HepG2 (cell line): ENCODE measurements around the gene PROX1. TPM values are rescaled to one million over a fixed set of nuclear protein-coding genes. Genes with fewer than 3 reads are reported as not detected.

Source experiments
- ATAC-seq: fragments of 200-7000 bp; cut with Tn5 transposase; 3 replicates; pipeline ENCODE4 v1.9.1; 2020; ENCODE audit warnings: mild to moderate bottlenecking, moderate library complexity
- BruUV-seq: library from RNA; stranded (reverse); fragments of 400-500 nt; replicated peaks from 2 replicates; lab custom pipeline; 2021; lab: Mats Ljungman, UMichigan
- CTCF ChIA-PET: fragments of 300-600 bp; formaldehyde crosslinking; extraction: SDS; loops from one replicate; lab custom pipeline; 2021; ENCODE audit warnings: low total read pairs, inconsistent platforms, low intra/inter-chr PET ratio; lab: Yijun Ruan, JAX
- POLR2A ChIA-PET: fragments of 350-600 bp; sonication (Branson Sonifier 250); formaldehyde crosslinking; loops from one replicate; lab custom pipeline; 2020; ENCODE audit warnings: antibody characterized with exemption, inconsistent platforms; lab: Yijun Ruan, JAX
- DNase-seq: peaks from one replicate; pipeline ENCODE4 v3.0.0-alpha.2; 2015; ENCODE audit warnings: low spot score
- FAIRE-seq: peaks from 3 replicates; lab custom pipeline; 2011; peaks lifted over from hg19 to GRCh38; lab: Jason Lieb, UNC
- H2AFZ ChIP-seq: one replicate; pipeline ENCODE4 v1.6.1; 2011; ENCODE audit warnings: low read length, inconsistent platforms
- H3K27ac ChIP-seq: fragments of 300-600 bp; 3 replicates; pipeline ENCODE4 v1.8.0; 2011; ENCODE audit warnings: mixed run types, mild to moderate bottlenecking, mixed read lengths, low read length, inconsistent platforms; ENCODE audit not compliant: insufficient read depth; ENCODE audit errors: extremely low read length
- H3K27me3 ChIP-seq, 2 experiments: fragments of 200-600 bp in 1 of 2; 2 replicates in 1 of 2; 3 replicates in 1 of 2; pipeline versions ENCODE4 v1.6.0 to v1.8.0; 2011; ENCODE audit warnings: low read length in 2 of 2, mild to moderate bottlenecking in 2 of 2, moderate library complexity in 2 of 2, inconsistent platforms in 1 of 2; ENCODE audit not compliant: insufficient read depth in 2 of 2, control insufficient read depth in 1 of 2
- H3K36me3 ChIP-seq, 2 experiments: fragments of 200-600 bp in 1 of 2; replicated peaks in 1 of 2; 2 replicates in 1 of 2; 3 replicates in 1 of 2; pipeline versions ENCODE4 v1.5.1 to v1.8.0; 2011; ENCODE audit warnings: low read length in 2 of 2, inconsistent platforms in 1 of 2; ENCODE audit not compliant: insufficient read depth in 2 of 2, control insufficient read depth in 1 of 2
- H3K4me1 ChIP-seq: 2 replicates; pipeline ENCODE4 v1.5.1; 2012; ENCODE audit warnings: low read length, inconsistent platforms; ENCODE audit not compliant: insufficient read depth
- H3K4me2 ChIP-seq: 2 replicates; pipeline ENCODE4 v1.6.0; 2011; ENCODE audit warnings: low read depth, low read length, inconsistent platforms
- H3K4me3 ChIP-seq, 3 experiments: fragments of 200-600 bp in 1 of 3; sonication (generic), shearing (Covaris generic) in 1 of 3; replicated peaks in 1 of 3; 2 replicates each; pipeline ENCODE4 v1.5.1; 2011 to 2016; ENCODE audit warnings: low read length in 3 of 3, inconsistent platforms in 2 of 3, low read depth in 2 of 3, mild to moderate bottlenecking in 2 of 3, control low read depth in 1 of 3, mixed read lengths in 1 of 3; ENCODE audit not compliant: insufficient read depth in 1 of 3
- H3K79me2 ChIP-seq: one replicate; pipeline ENCODE4 v1.6.1; 2011; ENCODE audit warnings: low read length, inconsistent platforms; ENCODE audit not compliant: insufficient read depth
- H3K9ac ChIP-seq: 2 replicates; pipeline ENCODE4 v1.6.0; 2011; ENCODE audit warnings: mild to moderate bottlenecking, low read depth, low read length, inconsistent platforms; ENCODE audit not compliant: insufficient read depth
- H3K9me3 ChIP-seq: 2 replicates; pipeline ENCODE4 v1.5.1; 2012; ENCODE audit warnings: mild to moderate bottlenecking, low read length
- H4K20me1 ChIP-seq: 2 replicates; pipeline ENCODE4 v1.6.0; 2011; ENCODE audit warnings: inconsistent platforms, mild to moderate bottlenecking, low read length, moderate library complexity; ENCODE audit not compliant: insufficient read depth
- AGO2 ChIP-seq: fragments of 200-400 bp; formaldehyde crosslinking; optimal IDR thresholded peaks from 2 replicates; pipeline ENCODE3; 2017; ENCODE audit warnings: mild to moderate bottlenecking, low read depth, low read length, moderate library complexity
- ELF3 ChIP-seq: IDR thresholded peaks from 2 replicates; pipeline ENCODE4 v1.6.1; 2016; ENCODE audit warnings: missing genetic modification reagents, missing compliant biosample characterization
- FOXA1 ChIP-seq, 2 experiments: fragments of 450-650 bp in 1 of 2; sonication (generic) in 1 of 2; formaldehyde crosslinking in 1 of 2; IDR thresholded peaks; 2 replicates each; pipeline versions ENCODE4 v1.4.0 to v1.6.1; 2016 to 2020; ENCODE audit warnings: missing genetic modification reagents in 1 of 2
- TAF1 ChIP-seq: sonication (generic); formaldehyde crosslinking; IDR thresholded peaks from 2 replicates; pipeline ENCODE4 v1.4.0; 2020; ENCODE audit warnings: missing genetic modification reagents
- WGBS: methylation state at CpG from one replicate; pipeline ENCODE4 v1.1.6; 2017; ENCODE audit warnings: low lambda C conversion rate; 5-methylcytosine and 5-hydroxymethylcytosine counted together
- in situ Hi-C: cut with HindIII; loops from 2 replicates; pipeline ENCODE4 v1.10.0; 2017; ENCODE audit warnings: low pct_unique_long_range_greater_than_20kb; ENCODE audit not compliant: extremely low pct_ligation_motif_present
- intact Hi-C: fragments of 100-400 bp; cut with micrococcal nuclease; formaldehyde crosslinking; loops from one replicate; pipeline ENCODE4 v1.10.0; 2022; ENCODE audit not compliant: unreplicated experiment
- polyA plus RNA-seq, 8 experiments: library from polyadenylated mRNA; depleted of rRNA in 3 of 8; stranded (reverse) in 7 of 8; unstranded in 1 of 8; fragments of >200 nt; fragmentation: Illumina TruSeq in 4 of 8; extraction: Trizol in 4 of 8; gene quantifications; 2 replicates each; pipeline versions ENCODE4 v1.2.1 to v1.2.3, GENCODE V29; 2011 to 2016; ENCODE audit warnings: low read depth in 4 of 8, missing spikeins in 1 of 8, mixed read lengths in 1 of 8; ENCODE audit not compliant: insufficient read depth in 1 of 8
- total RNA-seq, 5 experiments: library from RNA; depleted of rRNA; stranded (reverse); fragments of >200 nt; fragmentation: Illumina TruSeq; extraction: Trizol; gene quantifications; 2 replicates each; pipeline ENCODE4 v1.2.3, GENCODE V29; 2016; ENCODE audit warnings: low read depth in 1 of 5
- TF ChIP-seq, protein P1 (sequence below): sonication (generic); formaldehyde crosslinking; IDR thresholded peaks from 2 replicates; pipeline ENCODE4 v1.9.0; 2021; ENCODE audit warnings: missing genetic modification reagents, borderline replicate concordance
- TF ChIP-seq, protein P2 (sequence below): sonication (generic); formaldehyde crosslinking; IDR thresholded peaks from 2 replicates; pipeline ENCODE4 v1.4.0; 2020; ENCODE audit warnings: missing genetic modification reagents, borderline replicate concordance

The PROX1 gene
- total and polyA plus RNA-seq, 2 of the 13 experiments (the other 11 are each of a cell fraction or from before 2014, with no cell fraction given), result 12.3 to 30.2 TPM

DNA sequence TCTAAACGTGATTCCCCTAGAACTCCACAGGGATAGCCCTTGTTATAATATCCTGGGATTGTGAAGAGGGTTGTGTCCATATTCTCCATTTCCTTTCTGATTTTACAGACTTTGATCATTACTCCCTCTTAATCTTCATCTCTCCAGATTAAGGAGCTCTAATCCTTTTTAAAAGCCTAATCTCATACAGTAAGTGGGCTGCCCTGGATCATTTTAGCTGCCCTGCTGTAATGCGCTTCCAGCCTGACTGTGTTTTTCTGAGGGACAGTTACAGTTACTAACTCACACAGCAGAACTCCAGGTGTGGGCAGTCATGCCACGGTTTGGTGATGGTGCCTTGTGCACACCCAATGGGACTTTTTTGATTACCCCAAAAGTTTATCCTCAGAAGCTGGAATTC lies 33.5 kb downstream of the PROX1 start:
- DNase-seq (no peak), FAIRE-seq (no peak), ATAC-seq (no peak)
- ChIA-PET POLR2A (interaction anchor here (1.5 to 1.8 kb wide), 3 partner anchors 23 to 32 kb away, joined by 3 to 4 read pairs (median 4); no protein-coding TSS in a partner anchor), CTCF (no interaction called here)
- Histone ChIP-seq H3K27ac (no peak overlapping the region), H2AFZ (no peak overlapping the region), H3K9me3 (no peaks in the 10 kb centered on the region), H3K27me3 (no peaks in the 10 kb centered on the region), H3K36me3 (peaks cover 16 to 88% of the 10 kb centered on the region in 2 experiments), H3K9ac (no peak overlapping the region), H3K4me2 (no peak overlapping the region), H3K4me3 (no peak overlapping the region), H4K20me1 (no peaks in the 10 kb centered on the region), H3K4me1 (peaks cover 91% of the 10 kb centered on the region), H3K79me2 (peaks cover 39% of the 10 kb centered on the region)
- intact Hi-C loops (no loop called here), in situ Hi-C loops (loop anchor here (25.0 kb wide), 1 partner anchor 91 kb away; no protein-coding TSS in a partner anchor)
- TSS peak; percentile 1 for BruUV-seq
- TF ChIP-seq FOXA1 (IDR thresholded peaks at IDR 0.05) (no peak), FOXA1 (CRISPR knock-in tag; IDR thresholded peaks at IDR 0.05) (no peak), AGO2 (peak; percentile 10), TAF1 (CRISPR knock-in tag) (no peak), ELF3 (CRISPR knock-in tag) (no peak)
- TF ChIP-seq, protein P1, sequence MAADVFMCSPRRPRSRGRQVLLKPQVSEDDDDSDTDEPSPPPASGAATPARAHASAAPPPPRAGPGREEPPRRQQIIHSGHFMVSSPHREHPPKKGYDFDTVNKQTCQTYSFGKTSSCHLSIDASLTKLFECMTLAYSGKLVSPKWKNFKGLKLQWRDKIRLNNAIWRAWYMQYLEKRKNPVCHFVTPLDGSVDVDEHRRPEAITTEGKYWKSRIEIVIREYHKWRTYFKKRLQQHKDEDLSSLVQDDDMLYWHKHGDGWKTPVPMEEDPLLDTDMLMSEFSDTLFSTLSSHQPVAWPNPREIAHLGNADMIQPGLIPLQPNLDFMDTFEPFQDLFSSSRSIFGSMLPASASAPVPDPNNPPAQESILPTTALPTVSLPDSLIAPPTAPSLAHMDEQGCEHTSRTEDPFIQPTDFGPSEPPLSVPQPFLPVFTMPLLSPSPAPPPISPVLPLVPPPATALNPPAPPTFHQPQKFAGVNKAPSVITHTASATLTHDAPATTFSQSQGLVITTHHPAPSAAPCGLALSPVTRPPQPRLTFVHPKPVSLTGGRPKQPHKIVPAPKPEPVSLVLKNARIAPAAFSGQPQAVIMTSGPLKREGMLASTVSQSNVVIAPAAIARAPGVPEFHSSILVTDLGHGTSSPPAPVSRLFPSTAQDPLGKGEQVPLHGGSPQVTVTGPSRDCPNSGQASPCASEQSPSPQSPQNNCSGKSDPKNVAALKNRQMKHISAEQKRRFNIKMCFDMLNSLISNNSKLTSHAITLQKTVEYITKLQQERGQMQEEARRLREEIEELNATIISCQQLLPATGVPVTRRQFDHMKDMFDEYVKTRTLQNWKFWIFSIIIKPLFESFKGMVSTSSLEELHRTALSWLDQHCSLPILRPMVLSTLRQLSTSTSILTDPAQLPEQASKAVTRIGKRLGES (CRISPR knock-in tag), result no peak
- TF ChIP-seq, protein P2, sequence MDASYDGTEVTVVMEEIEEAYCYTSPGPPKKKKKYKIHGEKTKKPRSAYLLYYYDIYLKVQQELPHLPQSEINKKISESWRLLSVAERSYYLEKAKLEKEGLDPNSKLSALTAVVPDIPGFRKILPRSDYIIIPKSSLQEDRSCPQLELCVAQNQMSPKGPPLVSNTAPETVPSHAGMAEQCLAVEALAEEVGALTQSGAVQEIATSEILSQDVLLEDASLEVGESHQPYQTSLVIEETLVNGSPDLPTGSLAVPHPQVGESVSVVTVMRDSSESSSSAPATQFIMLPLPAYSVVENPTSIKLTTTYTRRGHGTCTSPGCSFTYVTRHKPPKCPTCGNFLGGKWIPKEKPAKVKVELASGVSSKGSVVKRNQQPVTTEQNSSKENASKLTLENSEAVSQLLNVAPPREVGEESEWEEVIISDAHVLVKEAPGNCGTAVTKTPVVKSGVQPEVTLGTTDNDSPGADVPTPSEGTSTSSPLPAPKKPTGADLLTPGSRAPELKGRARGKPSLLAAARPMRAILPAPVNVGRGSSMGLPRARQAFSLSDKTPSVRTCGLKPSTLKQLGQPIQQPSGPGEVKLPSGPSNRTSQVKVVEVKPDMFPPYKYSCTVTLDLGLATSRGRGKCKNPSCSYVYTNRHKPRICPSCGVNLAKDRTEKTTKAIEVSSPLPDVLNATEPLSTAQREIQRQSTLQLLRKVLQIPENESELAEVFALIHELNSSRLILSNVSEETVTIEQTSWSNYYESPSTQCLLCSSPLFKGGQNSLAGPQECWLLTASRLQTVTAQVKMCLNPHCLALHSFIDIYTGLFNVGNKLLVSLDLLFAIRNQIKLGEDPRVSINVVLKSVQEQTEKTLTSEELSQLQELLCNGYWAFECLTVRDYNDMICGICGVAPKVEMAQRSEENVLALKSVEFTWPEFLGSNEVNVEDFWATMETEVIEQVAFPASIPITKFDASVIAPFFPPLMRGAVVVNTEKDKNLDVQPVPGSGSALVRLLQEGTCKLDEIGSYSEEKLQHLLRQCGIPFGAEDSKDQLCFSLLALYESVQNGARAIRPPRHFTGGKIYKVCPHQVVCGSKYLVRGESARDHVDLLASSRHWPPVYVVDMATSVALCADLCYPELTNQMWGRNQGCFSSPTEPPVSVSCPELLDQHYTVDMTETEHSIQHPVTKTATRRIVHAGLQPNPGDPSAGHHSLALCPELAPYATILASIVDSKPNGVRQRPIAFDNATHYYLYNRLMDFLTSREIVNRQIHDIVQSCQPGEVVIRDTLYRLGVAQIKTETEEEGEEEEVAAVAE (CRISPR knock-in tag), result no peak
- 93% methylated on average over 3 of the region's 3 CpGs for WGBS
